Measurements from ENCODE around the gene LYST. TPM values are rescaled to one million over a fixed set of nuclear protein-coding genes. Genes with fewer than 3 reads are reported as not detected.

The LYST gene
- polyA plus RNA-seq, 1 donor from 2014 or later, result 23.4 TPM

- Histone ChIP-seq H3K4me3 (ENCODE audit: low read length) (no peak overlapping the region), H4K20me1 (ENCODE audit: insufficient read depth) (no peaks in the 10 kb centered on the region), H3K9me2 (ENCODE audit: insufficient read depth, low read length) (no peaks in the 10 kb centered on the region), H3K4me2 (ENCODE audit: low read length) (no peak overlapping the region), H3K36me3 (ENCODE audit: insufficient read depth, low read length) (peaks cover 6% of the 10 kb centered on the region), H3K27me3 (ENCODE audit: insufficient read depth, low read depth, low read length) (no peaks in the 10 kb centered on the region), H3K27ac (ENCODE audit: low read length) (no peak overlapping the region), H3F3A (ENCODE audit: insufficient read depth, low read length, poor library complexity, severe bottlenecking) (no peaks in the 10 kb centered on the region), H3K9me3 (ENCODE audit: low read length) (no peaks in the 10 kb centered on the region), H2AFZ (ENCODE audit: low read depth, low read length) (no peak overlapping the region), H3K79me2 (replicated peaks; ENCODE audit: insufficient read depth, low read length) (no peaks in the 10 kb centered on the region), H3K9ac (ENCODE audit: low read length) (no peak overlapping the region)
- no peak for TF ChIP-seq EP300 (conservative IDR thresholded peaks at IDR 0.05; ENCODE audit: poor library complexity, severe bottlenecking)
- TF ChIP-seq POLR2AphosphoS5 (IDR thresholded peaks at IDR 0.05), result no peak
- TF ChIP-seq TAF1 (IDR thresholded peaks at IDR 0.05; ENCODE audit: low read depth), result no peak
- TF ChIP-seq RAD21 (conservative IDR thresholded peaks at IDR 0.05), result no peak
Observed at GRCh38 chr1:235763962-235764361, 102.7 kb downstream of the LYST start.

- Histone ChIP-seq H3K79me2 (replicated peaks; ENCODE audit: insufficient read depth, low read length) (no peaks in the 10 kb centered on the region), H3K9me2 (ENCODE audit: insufficient read depth, low read length) (no peaks in the 10 kb centered on the region), H3K27me3 (ENCODE audit: insufficient read depth, low read depth, low read length) (no peaks in the 10 kb centered on the region), H3K4me3 (ENCODE audit: low read length) (no peak overlapping the region), H4K20me1 (ENCODE audit: insufficient read depth) (no peaks in the 10 kb centered on the region), H3K36me3 (ENCODE audit: insufficient read depth, low read length) (no peaks in the 10 kb centered on the region), H3K4me2 (ENCODE audit: low read length) (no peak overlapping the region), H3K27ac (ENCODE audit: low read length) (no peak overlapping the region), H3K9ac (ENCODE audit: low read length) (no peak overlapping the region), H2AFZ (ENCODE audit: low read depth, low read length) (no peak overlapping the region), H3K9me3 (ENCODE audit: low read length) (no peaks in the 10 kb centered on the region), H3F3A (ENCODE audit: insufficient read depth, low read length, poor library complexity, severe bottlenecking) (no peaks in the 10 kb centered on the region)
- TF ChIP-seq EZH2 (IDR thresholded peaks at IDR 0.05; ENCODE audit: borderline replicate concordance, insufficient read depth, low read length, poor library complexity, severe bottlenecking) (no peak), POLR2AphosphoS5 (IDR thresholded peaks at IDR 0.05) (no peak), EP300 (conservative IDR thresholded peaks at IDR 0.05; ENCODE audit: poor library complexity, severe bottlenecking) (no peak)
Observed at GRCh38 chr1:235759336-235759735, 107.4 kb downstream of the LYST start.

GRCh38 chr1:235758931-235759330 lies 107.8 kb downstream of the LYST start:
- no peaks in the 10 kb centered on the region for H4K20me1 ChIP-seq (ENCODE audit: insufficient read depth)
- no peaks in the 10 kb centered on the region for H3K9me2 ChIP-seq (ENCODE audit: insufficient read depth, low read length)
- H2AFZ ChIP-seq (ENCODE audit: low read depth, low read length), result no peak overlapping the region
- no peak overlapping the region for H3K27ac ChIP-seq (ENCODE audit: low read length)
- no peak overlapping the region for H3K4me2 ChIP-seq (ENCODE audit: low read length)
- H3K36me3 ChIP-seq (ENCODE audit: insufficient read depth, low read length), result no peaks in the 10 kb centered on the region
- no peaks in the 10 kb centered on the region for H3F3A ChIP-seq (ENCODE audit: insufficient read depth, low read length, poor library complexity, severe bottlenecking)
- H3K79me2 ChIP-seq (replicated peaks; ENCODE audit: insufficient read depth, low read length), result no peaks in the 10 kb centered on the region
- H3K9ac ChIP-seq (ENCODE audit: low read length), result no peak overlapping the region
- no peak overlapping the region for H3K4me3 ChIP-seq (ENCODE audit: low read length)
- no peaks in the 10 kb centered on the region for H3K27me3 ChIP-seq (ENCODE audit: insufficient read depth, low read depth, low read length)
- no peaks in the 10 kb centered on the region for H3K9me3 ChIP-seq (ENCODE audit: low read length)
- TF ChIP-seq SMC3 (conservative IDR thresholded peaks at IDR 0.05; ENCODE audit: poor library complexity), result no peak
- TF ChIP-seq EZH2 (IDR thresholded peaks at IDR 0.05; ENCODE audit: borderline replicate concordance, insufficient read depth, low read length, poor library complexity, severe bottlenecking), result no peak
- no peak for TF ChIP-seq POLR2AphosphoS5 (IDR thresholded peaks at IDR 0.05)
- TF ChIP-seq CTCF (IDR thresholded peaks at IDR 0.05; ENCODE audit: poor library complexity, severe bottlenecking), result no peak
- TF ChIP-seq REST (IDR thresholded peaks at IDR 0.05; ENCODE audit: borderline replicate concordance), result no peak
- TF ChIP-seq TAF1 (IDR thresholded peaks at IDR 0.05; ENCODE audit: low read depth), result no peak
- no peak for TF ChIP-seq EP300 (conservative IDR thresholded peaks at IDR 0.05; ENCODE audit: poor library complexity, severe bottlenecking)
- no peak for TF ChIP-seq MXI1 (conservative IDR thresholded peaks at IDR 0.05; ENCODE audit: poor library complexity, severe bottlenecking)
- TF ChIP-seq RAD21 (conservative IDR thresholded peaks at IDR 0.05), result no peak

Data from neural cell (in vitro differentiated cells).